CD4-positive, alpha-beta T cell (primary cell): ENCODE results near the gene DPEP2NB. TPM values are rescaled to one million over a fixed set of nuclear protein-coding genes. Genes with fewer than 3 reads are reported as not detected.
A peak's percentile ranks its signal among the peaks of the same experiment; 100 is the strongest.

Experiments
- ATAC-seq: fragments of 200-7000 bp; cut with Tn5 transposase; one replicate; pipeline ENCODE4 v1.10.0; 2022; ENCODE audit warnings: mild to moderate bottlenecking; ENCODE audit not compliant: poor library complexity
- CTCF ChIA-PET: fragments of 350-600 bp; sonication (Branson Sonifier 250); formaldehyde crosslinking; loops from one replicate; lab custom pipeline; 2021; ENCODE audit warnings: antibody characterized with exemption, inconsistent platforms; lab: Charles Lee
- POLR2A ChIA-PET: fragments of 350-600 bp; sonication (Branson Sonifier 250); formaldehyde crosslinking; loops from one replicate; lab custom pipeline; 2021; ENCODE audit warnings: antibody characterized with exemption, inconsistent platforms; lab: Charles Lee
- DNase-seq, 14 experiments: peaks; one replicate each; pipeline ENCODE4 v3.0.0-alpha.2; 2013 to 2020; ENCODE audit warnings: mixed read lengths in 2 of 14
- H3K27ac ChIP-seq, 2 donors: one replicate each; pipeline versions ENCODE4 v1.5.1 to v1.7.0; 2013; ENCODE audit warnings: low read length in 2 of 2, low read depth in 1 of 2, mild to moderate bottlenecking in 1 of 2
- H3K27me3 ChIP-seq, 2 experiments: 1 replicate in 1 of 2; 2 replicates in 1 of 2; pipeline versions ENCODE4 v1.6.1 to v1.7.0; 2013; ENCODE audit warnings: low read length in 2 of 2, control low read depth in 1 of 2, mild to moderate bottlenecking in 1 of 2, moderate library complexity in 1 of 2; ENCODE audit not compliant: insufficient read depth in 2 of 2, control insufficient read depth in 1 of 2
- H3K36me3 ChIP-seq: one replicate; pipeline ENCODE4 v1.6.1; 2013; ENCODE audit warnings: low read length, control low read depth; ENCODE audit not compliant: insufficient read depth
- H3K4me1 ChIP-seq: one replicate; pipeline ENCODE4 v1.6.1; 2013; ENCODE audit warnings: low read length, control low read depth; ENCODE audit not compliant: insufficient read depth
- H3K4me3 ChIP-seq: one replicate; pipeline ENCODE4 v1.5.1; 2013; ENCODE audit warnings: mild to moderate bottlenecking, low read length, moderate library complexity
- H3K9me3 ChIP-seq, 2 experiments: 1 replicate in 1 of 2; 2 replicates in 1 of 2; pipeline versions ENCODE4 v1.6.1 to v1.7.0; 2013; ENCODE audit warnings: low read length in 2 of 2, mild to moderate bottlenecking in 2 of 2, control low read depth in 1 of 2, moderate library complexity in 1 of 2; ENCODE audit not compliant: control insufficient read depth in 1 of 2, insufficient read depth in 1 of 2
- H3K27ac Mint-ChIP-seq: one replicate; pipeline ENCODE4 v1.8.0; 2020; ENCODE audit warnings: mixed read lengths
- H3K27me3 Mint-ChIP-seq: one replicate; pipeline ENCODE4 v1.8.0; 2021; ENCODE audit warnings: mixed read lengths
- H3K36me3 Mint-ChIP-seq: one replicate; pipeline ENCODE4 v1.8.0; 2021; ENCODE audit warnings: low read depth, mixed read lengths
- H3K4me1 Mint-ChIP-seq: one replicate; pipeline ENCODE4 v1.8.0; 2021; ENCODE audit warnings: low read depth, mixed read lengths
- H3K4me3 Mint-ChIP-seq: one replicate; pipeline ENCODE4 v1.8.0; 2020; ENCODE audit warnings: mild to moderate bottlenecking, mixed read lengths
- H3K9me3 Mint-ChIP-seq: one replicate; pipeline ENCODE4 v1.8.0; 2020; ENCODE audit warnings: mixed read lengths
- CTCF ChIP-seq: fragments of 200-600 bp; IDR thresholded peaks from one replicate; pipeline ENCODE4 v1.8.0; 2022; ENCODE audit warnings: antibody characterized with exemption, mild to moderate bottlenecking
- intact Hi-C, 2 experiments: fragments of 100-400 bp; cut with DNase I in 1 of 2; cut with micrococcal nuclease in 1 of 2; formaldehyde crosslinking; loops; one replicate each; pipeline versions ENCODE4 v1.15.1 to v1.9.0; 2023 to 2025; cut with DNase I, micrococcal nuclease
- total RNA-seq, 174 experiments: library from RNA in 2 of 174; stranded (reverse) in 2 of 174; gene quantifications; one replicate each; pipeline ENCODE4 v1.2.3 and lab custom pipeline; 2021 to 2026

Gene DPEP2NB
- total RNA-seq, 2 experiments from 2014 or later = not detected

GRCh38 chr16:67967958-67968399 is 47.7 kb downstream of the DPEP2NB start:
- H3K9me3 Mint-ChIP-seq = no peaks in the 10 kb centered on the region
- ATAC-seq = peak; percentile 13
- peaks cover 5% of the 10 kb centered on the region for H3K36me3 Mint-ChIP-seq
- DNase-seq = peak in 5 of 14 experiments; percentile 12 to 58 (median 40)
- intact Hi-C loops = loop anchor here (1.0 to 2.0 kb wide), 4 partner anchors 15 to 32 kb away; partner anchors contain the start of gene PSMB10 (in 2 of the 2)
- no peaks in the 10 kb centered on the region for H3K27me3 ChIP-seq
- H3K4me1 ChIP-seq = peaks cover 25% of the 10 kb centered on the region
- H3K9me3 ChIP-seq = no peaks in the 10 kb centered on the region
- peak overlapping the region; percentile 83 for H3K27ac Mint-ChIP-seq
- no peak overlapping the region for H3K27ac ChIP-seq
- TF ChIP-seq CTCF = no peak
- POLR2A ChIA-PET = interaction anchor here (0.8 to 4.9 kb wide), 5 partner anchors 31 to 95 kb away, joined by 3 to 36 read pairs (median 3); partner anchors contain the start of genes CTRL, EDC4 and PSMB10
- CTCF ChIA-PET = interaction anchor here (0.8 to 1.3 kb wide), 2 partner anchors 26 to 55 kb away, joined by 3 to 4 read pairs; partner anchors contain the start of genes DDX28 and DUS2
- peaks cover 24% of the 10 kb centered on the region for H3K4me1 Mint-ChIP-seq
- H3K27me3 Mint-ChIP-seq = no peaks in the 10 kb centered on the region
- H3K36me3 ChIP-seq = no peaks in the 10 kb centered on the region
- peak overlapping the region; percentile 66 for H3K4me3 ChIP-seq
- H3K4me3 Mint-ChIP-seq = peak overlapping the region; percentile 98

GRCh38 chr16:67967183-67967957 is 48.3 kb downstream of the DPEP2NB start:
- Histone ChIP-seq H3K27ac (no peak overlapping the region), H3K4me1 (peaks cover 25% of the 10 kb centered on the region), H3K27me3 (no peaks in the 10 kb centered on the region), H3K4me3 (peak overlapping the region; percentile 66), H3K36me3 (peaks cover 2% of the 10 kb centered on the region), H3K9me3 (no peaks in the 10 kb centered on the region)
- H3K4me1 Mint-ChIP-seq = peaks cover 24% of the 10 kb centered on the region
- peak overlapping the region; percentile 83 for H3K27ac Mint-ChIP-seq
- H3K36me3 Mint-ChIP-seq = peaks cover 10% of the 10 kb centered on the region
- H3K27me3 Mint-ChIP-seq = no peaks in the 10 kb centered on the region
- DNase-seq = peak in 5 of 14 experiments; percentile 10 to 59 (median 31)
- TF ChIP-seq CTCF = no peak
- ChIA-PET POLR2A (interaction anchor here (0.8 to 4.9 kb wide), 3 partner anchors 31 to 94 kb away, joined by 3 to 36 read pairs (median 3); partner anchors contain the start of genes EDC4 and PSMB10), CTCF (interaction anchor here (0.8 to 1.3 kb wide), 2 partner anchors 25 to 56 kb away, joined by 3 to 4 read pairs; partner anchors contain the start of genes DDX28 and DUS2)
- peak overlapping the region; percentile 98 for H3K4me3 Mint-ChIP-seq
- intact Hi-C loops = no loop called here
- no peaks in the 10 kb centered on the region for H3K9me3 Mint-ChIP-seq
- ATAC-seq = no peak

- POLR2A ChIA-PET = interaction anchor here (1.6 to 4.9 kb wide), 2 partner anchors 30 to 32 kb away, joined by 4 to 36 read pairs; partner anchors contain the start of genes DPEP2 and PSMB10
- peaks cover 10% of the 10 kb centered on the region for H3K36me3 Mint-ChIP-seq
- no peaks in the 10 kb centered on the region for H3K27me3 ChIP-seq
- DNase-seq (no peak), ATAC-seq (no peak)
- peaks cover 25% of the 10 kb centered on the region for H3K4me1 ChIP-seq
- no peak overlapping the region for H3K27ac ChIP-seq
- CTCF ChIA-PET = no interaction called here
- H3K4me3 Mint-ChIP-seq = peak overlapping the region; percentile 98
- H3K27me3 Mint-ChIP-seq = no peaks in the 10 kb centered on the region
- H3K4me3 ChIP-seq = peak overlapping the region; percentile 66
- H3K9me3 Mint-ChIP-seq = no peaks in the 10 kb centered on the region
- peaks cover 2% of the 10 kb centered on the region for H3K36me3 ChIP-seq
- TF ChIP-seq CTCF = no peak
- H3K27ac Mint-ChIP-seq = peak overlapping the region; percentile 83
- H3K4me1 Mint-ChIP-seq = peaks cover 24% of the 10 kb centered on the region
- H3K9me3 ChIP-seq = no peaks in the 10 kb centered on the region
- intact Hi-C loops = no loop called here
These were observed 49.0 kb downstream of the DPEP2NB start for GRCh38 chr16:67966549-67967182.
